Measurements from ENCODE around the gene RARA. TPM values are rescaled to one million over a fixed set of nuclear protein-coding genes. Genes with fewer than 3 reads are reported as not detected.

Gene RARA
- total RNA-seq, 1 experiment from 2014 or later = 35.1 TPM

GRCh38 chr17:40260528-40260927, 48.5 kb upstream of the RARA start:
- H3K36me3 ChIP-seq (ENCODE audit: control insufficient read depth in 1 of 2, insufficient read depth in 2 of 2, low read length in 2 of 2) = peaks cover 27 to 42% of the 10 kb centered on the region in 2 experiments; a peak in 3 of 4 replicates
- no peak overlapping the region for H3K9ac ChIP-seq (ENCODE audit: low read length)
- POLR2A ChIA-PET = no interaction called here
- no peak overlapping the region for H3K4me3 ChIP-seq (replicated peaks in 1 of 2; ENCODE audit: low read depth in 1 of 2, low read length in 2 of 2)
- no peaks in the 10 kb centered on the region for H3K4me1 ChIP-seq (ENCODE audit: control insufficient read depth in 1 of 2, insufficient read depth in 2 of 2, low read length in 2 of 2)
- ATAC-seq (no peak), DNase-seq (ENCODE audit: low read depth, low spot score) (no peak)
- CTCF ChIA-PET = no interaction called here
- TF ChIP-seq JUND (IDR thresholded peaks at IDR 0.05) (no peak), POLR2AphosphoS5 (IDR thresholded peaks at IDR 0.05; ENCODE audit: low read depth, low read length) (no peak), POLR2A (IDR thresholded peaks at IDR 0.05; ENCODE audit: borderline replicate concordance, extremely low read depth, insufficient read depth, insufficient read length) (no peak), CTCF (IDR thresholded peaks at IDR 0.05 in 2 of 3, conservative IDR thresholded peaks at IDR 0.05 in 1 of 3; ENCODE audit: borderline replicate concordance in 1 of 3, insufficient read depth in 1 of 3, low read depth in 2 of 3, low read length in 2 of 3) (no peak)
- no peaks in the 10 kb centered on the region for H3K27me3 ChIP-seq (ENCODE audit: insufficient read depth, low read length)
- RAD21 ChIA-PET (ENCODE audit: low non-redundant PET in 1 of 2, low total read pairs in 2 of 2, uncharacterized antibody in 2 of 2, unreplicated experiment in 2 of 2) = no interaction called here
- H4K20me1 ChIP-seq (ENCODE audit: insufficient read depth) = no peaks in the 10 kb centered on the region
- H3K9me2 ChIP-seq (ENCODE audit: insufficient read depth) = no peaks in the 10 kb centered on the region
- H3K27ac ChIP-seq (ENCODE audit: low read depth, low read length) = no peak overlapping the region
- no peaks in the 10 kb centered on the region for H3K9me3 ChIP-seq (ENCODE audit: control insufficient read depth in 1 of 2, insufficient read depth in 1 of 2, low read depth in 1 of 2, low read length in 2 of 2)
- H2AFZ ChIP-seq (ENCODE audit: low read depth, low read length, poor library complexity, severe bottlenecking) = no peak overlapping the region
- intact Hi-C loops (cut with micrococcal nuclease) = no loop called here
- no peak overlapping the region for H3K4me2 ChIP-seq (ENCODE audit: low read length)
- H3K79me2 ChIP-seq (ENCODE audit: insufficient read depth, low read length) = peaks cover 10% of the 10 kb centered on the region; the same call in 1 of the 2 replicates
- BruUV-seq (replicated peaks) = no TSS peak

DNA sequence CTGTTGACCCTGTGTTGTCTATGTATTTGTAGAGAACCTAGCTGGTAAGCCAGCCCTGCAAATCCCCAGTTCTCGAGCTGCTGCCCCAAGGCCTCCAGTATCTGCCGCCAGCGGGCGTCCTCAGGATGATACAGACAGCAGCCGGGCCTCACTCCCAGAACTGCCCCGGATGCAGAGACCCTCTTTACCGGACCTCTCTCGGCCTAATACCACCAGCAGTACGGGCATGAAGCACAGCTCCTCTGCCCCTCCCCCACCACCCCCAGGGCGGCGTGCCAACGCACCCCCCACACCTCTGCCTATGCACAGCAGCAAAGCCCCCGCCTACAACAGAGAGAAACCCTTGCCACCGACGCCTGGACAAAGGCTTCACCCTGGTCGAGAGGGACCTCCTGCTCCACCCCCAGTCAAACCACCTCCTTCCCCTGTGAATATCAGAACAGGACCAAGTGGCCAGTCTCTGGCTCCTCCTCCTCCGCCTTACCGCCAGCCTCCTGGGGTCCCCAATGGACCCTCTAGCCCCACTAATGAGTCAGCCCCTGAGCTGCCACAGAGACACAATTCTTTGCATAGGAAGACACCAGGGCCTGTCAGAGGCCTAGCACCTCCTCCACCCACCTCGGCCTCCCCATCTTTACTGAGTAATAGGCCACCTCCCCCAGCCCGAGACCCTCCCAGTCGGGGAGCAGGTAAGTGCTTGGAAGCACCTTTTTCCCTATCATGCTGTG, 44.4 kb upstream of the RARA start:
- POLR2A ChIA-PET = no interaction called here
- H3K9ac ChIP-seq (ENCODE audit: low read length) = no peak overlapping the region
- no peak for DNase-seq (ENCODE audit: low read depth, low spot score)
- no peaks in the 10 kb centered on the region for H3K9me2 ChIP-seq (ENCODE audit: insufficient read depth)
- no peaks in the 10 kb centered on the region for H3K27me3 ChIP-seq (ENCODE audit: insufficient read depth, low read length)
- RAD21 ChIA-PET (ENCODE audit: low non-redundant PET in 1 of 2, low total read pairs in 2 of 2, uncharacterized antibody in 2 of 2, unreplicated experiment in 2 of 2) = no interaction called here
- H3K4me1 ChIP-seq (ENCODE audit: control insufficient read depth in 1 of 2, insufficient read depth in 2 of 2, low read length in 2 of 2) = 0 out of 4 replicates have a peak, but pooled peaks cover 0 to 5% of the 10 kb centered on the region in 2 experiments
- H3K4me3 ChIP-seq (replicated peaks in 1 of 2; ENCODE audit: low read depth in 1 of 2, low read length in 2 of 2) = no peak overlapping the region
- no peak overlapping the region for H3K27ac ChIP-seq (ENCODE audit: low read depth, low read length)
- no peak overlapping the region for H3K4me2 ChIP-seq (ENCODE audit: low read length)
- H2AFZ ChIP-seq (ENCODE audit: low read depth, low read length, poor library complexity, severe bottlenecking) = no peak overlapping the region
- intact Hi-C loops (cut with micrococcal nuclease) = no loop called here
- CTCF ChIA-PET = no interaction called here
- BruUV-seq (replicated peaks) = no TSS peak
- peaks cover 4% of the 10 kb centered on the region; the same call in 1 of the 2 replicates for H3K79me2 ChIP-seq (ENCODE audit: insufficient read depth, low read length)
- H3K36me3 ChIP-seq (ENCODE audit: control insufficient read depth in 1 of 2, insufficient read depth in 2 of 2, low read length in 2 of 2) = peaks cover 29 to 36% of the 10 kb centered on the region in 2 experiments; a peak in 3 of 4 replicates
- no peak for ATAC-seq
- no peaks in the 10 kb centered on the region for H3K9me3 ChIP-seq (ENCODE audit: control insufficient read depth in 1 of 2, insufficient read depth in 1 of 2, low read depth in 1 of 2, low read length in 2 of 2)
- no peaks in the 10 kb centered on the region for H4K20me1 ChIP-seq (ENCODE audit: insufficient read depth)
- no peak for TF ChIP-seq SIN3A (IDR thresholded peaks at IDR 0.05; ENCODE audit: low read depth)
- TF ChIP-seq POLR2A (IDR thresholded peaks at IDR 0.05; ENCODE audit: borderline replicate concordance, extremely low read depth, insufficient read depth, insufficient read length) = no peak
- no peak for TF ChIP-seq EGR1 (IDR thresholded peaks at IDR 0.05; ENCODE audit: low read depth)
- TF ChIP-seq RAD21 (IDR thresholded peaks at IDR 0.05; ENCODE audit: low read depth) = no peak
- TF ChIP-seq YY1 (IDR thresholded peaks at IDR 0.05; ENCODE audit: extremely low read depth, insufficient replicate concordance, low read depth, low read length) = no peak
- no peak for TF ChIP-seq CTCF (IDR thresholded peaks at IDR 0.05 in 2 of 3, conservative IDR thresholded peaks at IDR 0.05 in 1 of 3; ENCODE audit: borderline replicate concordance in 1 of 3, insufficient read depth in 1 of 3, low read depth in 2 of 3, low read length in 2 of 3)
- no peak for TF ChIP-seq CBX3 (IDR thresholded peaks at IDR 0.05; ENCODE audit: low read depth)
- TF ChIP-seq, protein P1, sequence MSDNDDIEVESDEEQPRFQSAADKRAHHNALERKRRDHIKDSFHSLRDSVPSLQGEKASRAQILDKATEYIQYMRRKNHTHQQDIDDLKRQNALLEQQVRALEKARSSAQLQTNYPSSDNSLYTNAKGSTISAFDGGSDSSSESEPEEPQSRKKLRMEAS (IDR thresholded peaks at IDR 0.05) = no peak
- no peak for TF ChIP-seq EZH2 (IDR thresholded peaks at IDR 0.05)
- TF ChIP-seq ELF1 (IDR thresholded peaks at IDR 0.05; ENCODE audit: borderline replicate concordance, low read depth) = no peak
- no peak for TF ChIP-seq ZFX (IDR thresholded peaks at IDR 0.05)
- TF ChIP-seq CEBPB (IDR thresholded peaks at IDR 0.05; ENCODE audit: low read depth) = no peak
- TF ChIP-seq ZNF274 (IDR thresholded peaks at IDR 0.05; ENCODE audit: low read depth, low read length) = no peak
- TF ChIP-seq TCF7L2 (IDR thresholded peaks at IDR 0.05; ENCODE audit: borderline replicate concordance, extremely low read depth, insufficient read depth, insufficient read length) = no peak

All from HCT116 (cell line).